ENCODE data around the gene DBP. TPM values are rescaled to one million over a fixed set of nuclear protein-coding genes. Genes with fewer than 3 reads are reported as not detected.

DBP gene
- total RNA-seq, 6 experiments from 2014 or later = 1.8 to 11.6 (median 3.3) TPM

GRCh38 chr19:48630296-48631063 is 6.7 kb downstream of the DBP start:
- Histone ChIP-seq H3K27ac (peak overlapping the region; percentile 7 to 51 (median 50)), H3K27me3 (no peaks in the 10 kb centered on the region), H3K4me3 (no peak overlapping the region), H3K36me3 (no peaks in the 10 kb centered on the region), H3K9me3 (no peaks in the 10 kb centered on the region), H3K4me1 (peaks cover 0 to 48% (median 22%) of the 10 kb centered on the region in 4 donors)
- intact Hi-C loops (cut with DNase I) = no loop called here
- TF ChIP-seq POLR2A (IDR thresholded peaks at IDR 0.05) (no peak), CTCF (IDR thresholded peaks at IDR 0.05) (peak in 2 of 4 donors; percentile 5 to 6)
- peak; percentile 76 to 87 (median 78) for DNase-seq
- ATAC-seq = peak; percentile 1 to 12 (median 4)
- WGBS (ENCODE audit: insufficient coverage, low coverage, low lambda C conversion rate, missing lambda C conversion rate) = 46% methylated on average over 25 of the region's 47 CpGs

GRCh38 chr19:48629599-48630295 is 7.4 kb downstream of the DBP start:
- Histone ChIP-seq H3K27ac (peak overlapping the region; percentile 7 to 51 (median 50)), H3K9me3 (no peaks in the 10 kb centered on the region), H3K4me3 (no peak overlapping the region), H3K27me3 (no peaks in the 10 kb centered on the region), H3K4me1 (peaks cover 0 to 47% (median 20%) of the 10 kb centered on the region in 4 donors), H3K36me3 (no peaks in the 10 kb centered on the region)
- DNase-seq = peak; percentile 44 to 72 (median 62)
- peak in 1 of 4 donors; percentile 13 for ATAC-seq
- intact Hi-C loops (cut with DNase I) = no loop called here
- TF ChIP-seq CTCF (IDR thresholded peaks at IDR 0.05) (no peak), POLR2A (IDR thresholded peaks at IDR 0.05) (no peak)
- WGBS (ENCODE audit: insufficient coverage, low coverage, low lambda C conversion rate, missing lambda C conversion rate) = 33% methylated on average over 9 of the region's 48 CpGs

DNA sequence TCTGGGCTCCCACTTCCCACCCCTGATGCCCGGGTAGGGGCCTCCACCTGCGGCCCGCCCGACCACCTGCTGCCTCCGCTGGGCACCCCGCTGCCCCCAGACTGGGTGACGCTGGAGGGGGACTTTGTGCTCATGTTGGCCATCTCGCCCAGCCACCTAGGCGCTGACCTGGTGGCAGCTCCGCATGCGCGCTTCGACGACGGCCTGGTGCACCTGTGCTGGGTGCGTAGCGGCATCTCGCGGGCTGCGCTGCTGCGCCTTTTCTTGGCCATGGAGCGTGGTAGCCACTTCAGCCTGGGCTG is 7.9 kb downstream of the DBP start:
- no peaks in the 10 kb centered on the region for H3K27me3 ChIP-seq
- TF ChIP-seq CTCF (IDR thresholded peaks at IDR 0.05) = no peak
- TF ChIP-seq POLR2A (IDR thresholded peaks at IDR 0.05) = no peak
- WGBS (ENCODE audit: insufficient coverage, low coverage, low lambda C conversion rate, missing lambda C conversion rate) = 93% methylated on average over 5 of the region's 22 CpGs
- DNase-seq = peak in 1 of 3 donors; percentile 54
- no peak overlapping the region for H3K27ac ChIP-seq
- H3K4me1 ChIP-seq = peaks cover 0 to 44% (median 19%) of the 10 kb centered on the region in 4 donors
- no peaks in the 10 kb centered on the region for H3K9me3 ChIP-seq
- no peaks in the 10 kb centered on the region for H3K36me3 ChIP-seq
- no peak overlapping the region for H3K4me3 ChIP-seq
- ATAC-seq = no peak
- intact Hi-C loops (cut with DNase I) = no loop called here

DNA sequence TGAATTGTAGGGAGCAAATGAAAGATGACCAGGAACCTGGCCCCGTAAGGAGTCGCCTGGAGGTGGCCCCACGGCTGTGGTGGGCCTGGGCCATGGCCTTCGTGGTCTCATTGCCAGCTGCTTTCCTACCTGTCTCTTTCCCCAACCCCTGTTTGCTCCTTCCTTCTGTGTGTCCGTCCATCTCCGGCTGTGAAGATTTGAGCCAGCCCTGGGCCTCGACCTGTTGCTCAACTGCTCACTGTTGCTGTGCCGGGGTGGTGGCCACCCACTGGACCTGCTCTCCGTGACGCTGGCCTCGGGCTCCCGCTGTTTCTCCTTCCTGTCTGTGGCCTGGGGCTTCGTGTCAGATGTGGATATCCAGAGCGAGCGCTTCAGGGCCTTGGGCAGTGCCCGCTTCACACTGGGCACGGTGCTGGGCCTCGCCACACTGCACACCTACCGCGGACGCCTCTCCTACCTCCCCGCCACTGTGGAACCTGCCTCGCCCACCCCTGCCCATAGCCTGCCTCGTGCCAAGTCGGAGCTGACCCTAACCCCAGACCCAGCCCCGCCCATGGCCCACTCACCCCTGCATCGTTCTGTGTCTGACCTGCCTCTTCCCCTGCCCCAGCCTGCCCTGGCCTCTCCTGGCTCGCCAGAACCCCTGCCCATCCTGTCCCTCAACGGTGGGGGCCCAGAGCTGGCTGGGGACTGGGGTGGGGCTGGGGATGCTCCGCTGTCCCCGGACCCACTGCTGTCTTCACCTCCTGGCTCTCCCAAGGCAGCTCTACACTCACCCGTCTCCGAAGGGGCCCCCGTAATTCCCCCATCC is 8.5 kb downstream of the DBP start:
- TF ChIP-seq CTCF (IDR thresholded peaks at IDR 0.05) = no peak
- no peak for TF ChIP-seq POLR2A (IDR thresholded peaks at IDR 0.05)
- WGBS (ENCODE audit: insufficient coverage, low coverage, low lambda C conversion rate, missing lambda C conversion rate) = 33% methylated on average over 12 of the region's 34 CpGs
- intact Hi-C loops (cut with DNase I) = no loop called here
- Histone ChIP-seq H3K4me3 (no peak overlapping the region), H3K36me3 (no peaks in the 10 kb centered on the region), H3K9me3 (no peaks in the 10 kb centered on the region), H3K27ac (no peak overlapping the region), H3K27me3 (no peaks in the 10 kb centered on the region), H3K4me1 (peaks cover 0 to 39% (median 15%) of the 10 kb centered on the region in 4 donors)
- ATAC-seq (no peak), DNase-seq (peak; percentile 43 to 67 (median 61))
